GM20000 (cell line): Measurements from ENCODE around the gene PKIB.
A peak's percentile ranks its signal among the peaks of the same experiment; 100 is the strongest.

Experiments
- DNase-seq: peaks from one replicate; pipeline ENCODE4 v3.0.0; 2012; ENCODE audit warnings: low spot score
- TF ChIP-seq, protein P1 (sequence below): IDR thresholded peaks from 2 replicates; pipeline ENCODE4 v1.5.1; 2012; ENCODE audit warnings: mild to moderate bottlenecking, control low read depth; ENCODE audit errors: extremely low read depth, missing control alignments

PKIB gene

DNA sequence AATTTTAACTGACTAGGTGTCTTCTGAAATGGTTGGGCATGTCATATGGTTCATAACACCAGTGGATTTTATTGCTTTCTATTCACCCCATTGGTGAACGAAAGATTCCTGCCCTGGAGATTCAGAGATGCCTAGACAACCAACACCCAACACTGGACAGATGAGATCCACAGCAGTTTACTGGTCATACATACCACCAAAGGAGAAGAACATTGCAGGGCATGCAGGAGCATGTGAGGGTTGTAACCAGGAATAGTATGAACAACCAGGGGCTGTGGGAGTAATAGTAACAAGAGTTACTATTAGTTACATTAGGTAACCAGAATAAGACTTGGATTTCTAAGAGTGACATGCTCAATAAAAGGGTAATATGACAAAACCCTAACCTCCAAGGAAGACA, 91.5 kb downstream of the PKIB start:
- no peak for DNase-seq
- TF ChIP-seq, protein P1, sequence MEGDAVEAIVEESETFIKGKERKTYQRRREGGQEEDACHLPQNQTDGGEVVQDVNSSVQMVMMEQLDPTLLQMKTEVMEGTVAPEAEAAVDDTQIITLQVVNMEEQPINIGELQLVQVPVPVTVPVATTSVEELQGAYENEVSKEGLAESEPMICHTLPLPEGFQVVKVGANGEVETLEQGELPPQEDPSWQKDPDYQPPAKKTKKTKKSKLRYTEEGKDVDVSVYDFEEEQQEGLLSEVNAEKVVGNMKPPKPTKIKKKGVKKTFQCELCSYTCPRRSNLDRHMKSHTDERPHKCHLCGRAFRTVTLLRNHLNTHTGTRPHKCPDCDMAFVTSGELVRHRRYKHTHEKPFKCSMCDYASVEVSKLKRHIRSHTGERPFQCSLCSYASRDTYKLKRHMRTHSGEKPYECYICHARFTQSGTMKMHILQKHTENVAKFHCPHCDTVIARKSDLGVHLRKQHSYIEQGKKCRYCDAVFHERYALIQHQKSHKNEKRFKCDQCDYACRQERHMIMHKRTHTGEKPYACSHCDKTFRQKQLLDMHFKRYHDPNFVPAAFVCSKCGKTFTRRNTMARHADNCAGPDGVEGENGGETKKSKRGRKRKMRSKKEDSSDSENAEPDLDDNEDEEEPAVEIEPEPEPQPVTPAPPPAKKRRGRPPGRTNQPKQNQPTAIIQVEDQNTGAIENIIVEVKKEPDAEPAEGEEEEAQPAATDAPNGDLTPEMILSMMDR: no peak

DNA sequence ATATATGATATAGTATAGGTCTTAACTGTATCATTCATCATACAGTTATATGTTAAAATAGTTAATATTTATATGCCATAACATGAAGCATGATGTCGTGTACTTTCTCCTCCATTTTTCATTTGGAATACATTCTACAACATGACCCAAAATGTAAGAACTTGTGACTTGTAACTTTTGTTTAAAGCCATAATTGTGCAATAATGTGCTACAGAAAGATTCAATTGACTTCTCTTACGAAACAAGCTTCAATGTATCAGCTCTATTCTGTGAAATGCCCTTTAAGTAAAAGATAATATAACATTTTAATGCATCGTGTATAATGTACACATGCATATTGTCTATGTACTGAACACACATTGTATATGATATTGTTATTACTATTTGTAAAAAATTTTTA, 92.6 kb downstream of the PKIB start:
- TF ChIP-seq, protein P1: no peak
- DNase-seq: no peak

DNA sequence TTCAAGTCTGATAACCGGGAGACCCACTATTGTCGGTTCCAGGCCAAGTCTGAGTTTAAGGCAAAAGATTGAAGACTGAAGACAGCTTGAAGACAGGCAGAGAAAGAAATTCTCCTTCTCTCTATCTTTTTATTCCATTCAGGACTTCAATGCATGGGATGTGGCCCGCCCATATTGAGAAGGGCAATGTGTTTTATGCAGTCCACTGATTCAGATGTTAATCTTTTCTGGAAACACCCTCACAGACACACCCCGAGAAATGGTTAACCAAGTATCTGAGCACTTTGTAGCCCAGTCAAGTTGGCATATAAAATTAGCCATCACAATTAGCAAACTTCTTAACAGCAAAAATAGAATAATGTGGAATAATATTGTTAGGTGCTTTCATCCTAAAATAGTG, 93.9 kb downstream of the PKIB start:
- TF ChIP-seq, protein P1: no peak
- DNase-seq: no peak

DNA sequence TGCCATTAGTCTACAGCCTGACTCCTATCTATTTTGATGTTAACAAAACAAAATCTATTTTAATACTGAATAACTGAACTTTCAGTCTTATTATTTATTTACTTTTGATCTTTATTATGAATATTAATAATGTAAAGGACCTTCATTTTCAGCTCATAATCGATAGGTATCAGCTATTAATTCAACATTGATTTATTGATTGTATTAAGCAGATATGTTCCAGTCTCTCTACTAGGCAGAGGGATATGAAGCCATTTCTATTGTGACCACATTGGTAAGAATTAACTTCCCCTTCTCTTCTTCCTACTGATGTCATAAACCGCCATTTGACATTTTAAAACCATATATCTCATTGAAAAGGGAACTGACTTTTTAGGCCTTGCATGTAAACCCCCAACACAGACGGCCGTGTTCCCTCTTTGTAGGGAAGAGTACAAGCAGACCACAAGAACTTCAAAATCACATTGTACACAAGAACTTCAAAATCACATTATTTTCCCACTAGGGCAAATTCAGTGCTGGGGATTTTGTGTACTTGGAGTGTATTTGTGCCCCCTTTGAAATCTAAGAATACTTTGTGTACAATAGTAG, 99.8 kb downstream of the PKIB start:
- peak; percentile 13 for DNase-seq

DNA sequence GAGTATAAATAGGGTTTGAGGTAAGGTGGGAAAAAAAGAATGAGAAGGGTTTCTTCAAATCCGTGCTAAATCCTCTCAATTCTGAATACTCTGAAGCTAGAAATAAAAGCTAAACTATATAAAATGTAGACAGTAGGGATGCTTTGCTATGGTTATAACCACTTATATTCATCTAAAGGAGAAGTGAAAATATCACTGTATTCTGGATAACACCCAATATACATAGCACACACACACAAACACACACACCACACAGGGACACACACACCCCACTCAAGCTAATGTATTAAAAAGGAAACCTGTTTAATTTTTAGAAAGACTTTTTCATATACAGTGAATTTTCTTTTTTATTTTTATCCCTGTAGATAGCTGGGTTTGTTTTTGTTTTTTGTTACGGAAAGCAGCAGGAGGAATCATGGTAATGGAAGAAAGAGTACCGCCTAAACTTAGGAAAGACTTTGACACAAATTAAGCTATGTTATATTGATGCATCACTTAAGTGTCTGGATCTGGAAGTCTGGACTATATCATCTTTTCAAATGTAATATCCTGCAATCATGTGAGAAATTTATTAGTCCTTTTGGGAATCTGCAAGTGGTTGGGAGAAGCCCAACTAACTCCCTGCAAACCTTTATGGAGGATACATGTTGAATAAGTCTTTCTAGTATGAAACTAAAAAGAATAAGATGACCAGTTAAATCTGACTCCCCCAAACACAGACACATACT, 100.9 kb downstream of the PKIB start:
- DNase-seq: no peak
- TF ChIP-seq, protein P1: no peak

More for the DNA sequence above, 99.8 kb downstream of the PKIB start:
- TF ChIP-seq, protein P1: no peak

DNA sequence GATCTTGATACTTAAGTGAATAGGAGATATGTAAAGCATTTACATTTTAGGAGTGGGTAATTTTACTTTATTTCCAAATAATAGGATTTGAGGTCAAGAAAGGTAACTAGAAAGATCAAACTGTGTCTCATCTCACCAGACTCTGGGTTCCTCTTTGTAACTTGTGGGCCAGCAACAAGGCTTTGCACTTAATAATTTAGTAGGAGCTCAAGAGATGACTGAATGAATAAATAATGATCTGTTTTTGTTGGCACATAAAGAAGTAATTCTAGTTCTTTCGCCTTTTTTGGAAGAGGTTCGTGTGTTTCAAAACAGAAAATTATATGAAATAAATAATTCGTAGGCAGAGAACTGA, 101.9 kb downstream of the PKIB start:
- TF ChIP-seq, protein P1: no peak
- no peak for DNase-seq

DNA sequence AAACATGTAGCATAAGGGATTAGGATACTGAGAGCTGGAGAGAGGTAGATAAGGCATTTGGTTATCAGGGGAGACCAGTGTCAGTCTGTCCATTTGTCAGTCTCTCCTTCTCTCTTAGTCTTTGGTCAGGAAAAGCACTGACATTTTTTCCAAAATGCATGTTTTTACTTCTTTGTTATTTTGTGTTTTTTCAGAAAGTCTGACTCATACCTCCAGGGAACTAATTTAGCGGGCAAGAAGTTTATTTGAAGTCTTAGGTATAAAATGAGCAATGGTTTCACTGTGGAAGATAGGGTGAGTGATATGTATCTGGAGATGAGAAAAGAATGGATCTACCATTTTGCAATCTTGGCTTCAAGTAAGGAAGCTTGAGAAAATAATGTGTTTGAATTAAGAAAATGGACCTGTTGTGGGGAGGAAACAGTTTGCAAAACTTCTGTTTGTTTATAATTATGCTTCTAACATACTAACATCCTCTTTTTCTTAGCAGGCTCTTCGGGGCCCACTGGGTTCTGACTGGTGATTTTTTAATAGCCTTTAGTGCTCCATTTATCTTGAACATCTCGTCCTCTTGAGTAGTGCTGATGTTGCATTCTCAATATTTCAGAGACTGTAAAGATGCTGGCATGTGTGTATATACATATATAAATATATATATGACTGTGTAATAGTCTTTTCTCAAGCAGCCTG, 102.4 kb downstream of the PKIB start:
- DNase-seq: no peak
- TF ChIP-seq, protein P1: no peak
